ENCODE measurements around the gene PARD3B.

GRCh38 chr2:204972161-204972560 lies 426.9 kb downstream of the PARD3B start:
- TF ChIP-seq HDAC6 (IDR thresholded peaks at IDR 0.05; ENCODE audit: low read depth, low read length) = no peak
- TF ChIP-seq CTCF (IDR thresholded peaks at IDR 0.05; ENCODE audit: control extremely low read depth in 1 of 3, insufficient read depth in 1 of 3, low read depth in 1 of 3, low read length in 3 of 3) = no peak
- no peak for TF ChIP-seq POLR2AphosphoS5 (IDR thresholded peaks at IDR 0.05; ENCODE audit: low read depth, low read length)
- TF ChIP-seq EGR1 (IDR thresholded peaks at IDR 0.05; ENCODE audit: borderline replicate concordance, low read depth, low read length) = no peak
- no peak for TF ChIP-seq TAF1 (IDR thresholded peaks at IDR 0.05; ENCODE audit: low read depth, low read length)
- no peak for TF ChIP-seq USF2 (IDR thresholded peaks at IDR 0.05; ENCODE audit: low read length)
- TF ChIP-seq ATF2 (IDR thresholded peaks at IDR 0.05; ENCODE audit: low read length) = no peak
- TF ChIP-seq EZH2 (IDR thresholded peaks at IDR 0.05; ENCODE audit: low read depth, low read length, severe bottlenecking) = no peak
- no peak for TF ChIP-seq JUN (IDR thresholded peaks at IDR 0.05; ENCODE audit: low read depth, low read length)
- TF ChIP-seq POLR2A (IDR thresholded peaks at IDR 0.05; ENCODE audit: control extremely low read depth in 1 of 2, low read depth in 2 of 2, low read length in 2 of 2) = no peak
- no peak for TF ChIP-seq PHF8 (conservative IDR thresholded peaks at IDR 0.05; ENCODE audit: low read depth, low read length)
- no peak for TF ChIP-seq CHD1 (IDR thresholded peaks at IDR 0.05; ENCODE audit: low read depth, low read length)

Measured in H1 (cell line).